Left ventricle myocardium superior (tissue), 1 donor: Measurements from ENCODE around the gene ETFB. TPM values are rescaled to one million over a fixed set of nuclear protein-coding genes. Genes with fewer than 3 reads are reported as not detected.
A peak's percentile ranks its signal among the peaks of the same experiment; 100 is the strongest.

Experiments
- ATAC-seq: fragments of 200-7000 bp; cut with Tn5 transposase; one replicate; pipeline ENCODE4 v1.9.1; 2020; ENCODE audit warnings: mild to moderate bottlenecking, moderate library complexity
- DNase-seq: peaks from one replicate; pipeline ENCODE4 v3.0.0-alpha.2; 2020
- intact Hi-C: fragments of 100-400 bp; cut with micrococcal nuclease; formaldehyde crosslinking; loops from one replicate; pipeline ENCODE4 v1.11.0; 2022
- total RNA-seq: library from RNA; stranded (reverse); fragmentation: NEBNext Ultra II Directional; extraction: Animal tissue kit (Norgen Biotek cat#: 25700); gene quantifications from one replicate; pipeline ENCODE4 v1.2.1, GENCODE V29; 2021
- donor health status: DM: no; HTN: yes; CAD: no; lungs with severe emphysema.

ETFB gene
- total RNA-seq, 1 donor from 2014 or later, result 448 TPM

- ATAC-seq, result no peak
- intact Hi-C loops, result loop anchor here (10.0 kb wide), 1 partner anchor 98 kb away; no protein-coding TSS in a partner anchor
- no peak for DNase-seq
These were observed 28.9 kb downstream of the ETFB start for GRCh38 chr19:51337141-51337860.

DNA sequence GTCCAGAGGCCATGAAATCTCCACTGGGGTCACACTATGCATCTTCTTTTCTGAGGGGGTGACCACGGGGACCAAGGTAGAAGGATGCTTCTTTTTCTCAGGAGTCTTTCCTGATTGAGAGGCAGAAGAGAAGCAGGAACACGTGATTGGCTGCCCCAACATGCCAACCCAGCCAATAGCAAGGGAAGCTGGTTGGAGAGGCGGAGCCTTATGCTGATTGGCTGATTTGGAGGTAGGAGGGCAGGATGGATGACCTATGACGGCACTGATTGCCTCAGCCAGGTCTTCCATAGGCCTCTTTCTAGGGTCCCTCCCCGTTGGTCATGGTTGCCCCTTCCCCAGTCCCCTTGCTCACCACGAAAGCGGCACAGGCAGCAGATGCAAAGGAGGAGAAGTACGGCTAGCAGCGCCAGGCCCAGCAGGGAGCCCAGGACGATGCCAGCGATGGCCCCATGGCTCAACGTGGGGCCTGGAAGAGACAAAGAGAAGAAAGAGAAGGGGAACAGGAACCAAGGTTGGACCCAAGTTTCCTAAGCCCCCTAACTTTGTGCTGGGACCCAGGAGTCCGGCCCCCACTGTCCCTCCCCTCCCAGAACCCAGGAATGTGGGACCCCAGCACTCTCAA lies 32.2 kb downstream of the ETFB start:
- intact Hi-C loops, result loop anchor here (10.0 kb wide), 1 partner anchor 101 kb away; no protein-coding TSS in a partner anchor
- DNase-seq (no peak), ATAC-seq (no peak)

GRCh38 chr19:51331716-51332115 lies 34.5 kb downstream of the ETFB start:
- no peak for ATAC-seq
- no peak for DNase-seq
- intact Hi-C loops, result loop anchor here (10.0 kb wide), 1 partner anchor 103 kb away; no protein-coding TSS in a partner anchor

DNA sequence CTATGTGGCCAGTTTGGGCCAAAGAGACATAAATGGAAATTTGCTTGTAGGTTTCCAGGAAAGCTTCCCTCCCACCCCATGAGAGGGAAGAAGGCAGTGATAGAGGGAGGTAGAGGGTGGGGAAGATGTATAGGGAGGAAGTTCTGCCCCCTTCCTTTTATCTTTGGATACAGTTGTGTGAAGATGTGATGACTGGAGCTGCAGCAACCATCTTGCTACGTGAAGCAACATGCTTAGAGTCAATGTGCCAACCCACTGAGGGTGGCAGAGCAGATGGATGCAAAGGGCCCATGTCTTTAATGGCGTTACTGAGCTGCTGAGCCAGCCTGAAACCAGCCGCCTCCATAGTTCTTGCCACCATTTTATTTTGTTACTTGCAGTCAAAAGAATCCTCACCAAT lies 35.0 kb downstream of the ETFB start:
- ATAC-seq (no peak), DNase-seq (no peak)
- intact Hi-C loops, result loop anchor here (10.0 kb wide), 1 partner anchor 104 kb away; no protein-coding TSS in a partner anchor

DNA sequence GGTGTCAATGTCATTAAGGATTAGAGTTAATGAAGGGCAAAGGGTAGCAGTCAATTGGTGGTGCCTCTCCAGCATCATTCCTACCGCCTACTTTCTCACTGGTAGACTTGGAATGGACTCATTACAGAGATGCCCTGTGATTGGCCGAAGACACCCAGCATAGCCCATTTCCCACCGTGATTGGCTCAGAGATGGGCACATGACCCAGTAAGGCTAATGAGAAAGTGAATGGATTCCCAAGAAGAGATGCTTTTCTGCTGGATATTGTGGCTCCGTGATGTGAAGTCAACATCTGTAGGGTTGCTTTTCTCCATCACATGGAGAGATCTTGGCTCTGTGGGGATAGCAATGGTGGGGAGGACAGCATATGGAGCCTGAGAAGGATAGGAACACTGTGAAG lies 35.8 kb downstream of the ETFB start:
- DNase-seq (no peak), ATAC-seq (no peak)
- intact Hi-C loops, result loop anchor here (10.0 kb wide), 1 partner anchor 104 kb away; no protein-coding TSS in a partner anchor

DNA sequence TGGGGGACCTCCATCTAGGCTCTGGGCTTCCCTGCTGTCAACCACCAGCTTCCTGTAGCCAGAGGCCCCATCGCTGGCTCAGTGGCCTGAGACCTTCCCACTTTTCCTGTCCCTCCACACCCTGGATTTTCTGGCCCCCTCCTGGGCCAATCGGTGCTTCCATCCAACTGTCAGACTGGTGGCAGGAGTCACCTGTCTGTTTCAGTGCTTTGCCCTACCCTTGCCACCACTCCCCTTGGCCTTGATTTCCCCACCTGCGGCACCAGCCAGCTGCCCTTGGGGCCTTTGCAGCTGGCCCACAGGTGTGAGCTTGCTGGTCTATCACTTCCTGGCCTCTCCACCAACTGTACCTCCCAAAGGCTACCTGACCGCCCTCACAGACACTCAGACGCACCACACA lies 36.8 kb downstream of the ETFB start:
- ATAC-seq (no peak), DNase-seq (no peak)
- intact Hi-C loops, result no loop called here

DNA sequence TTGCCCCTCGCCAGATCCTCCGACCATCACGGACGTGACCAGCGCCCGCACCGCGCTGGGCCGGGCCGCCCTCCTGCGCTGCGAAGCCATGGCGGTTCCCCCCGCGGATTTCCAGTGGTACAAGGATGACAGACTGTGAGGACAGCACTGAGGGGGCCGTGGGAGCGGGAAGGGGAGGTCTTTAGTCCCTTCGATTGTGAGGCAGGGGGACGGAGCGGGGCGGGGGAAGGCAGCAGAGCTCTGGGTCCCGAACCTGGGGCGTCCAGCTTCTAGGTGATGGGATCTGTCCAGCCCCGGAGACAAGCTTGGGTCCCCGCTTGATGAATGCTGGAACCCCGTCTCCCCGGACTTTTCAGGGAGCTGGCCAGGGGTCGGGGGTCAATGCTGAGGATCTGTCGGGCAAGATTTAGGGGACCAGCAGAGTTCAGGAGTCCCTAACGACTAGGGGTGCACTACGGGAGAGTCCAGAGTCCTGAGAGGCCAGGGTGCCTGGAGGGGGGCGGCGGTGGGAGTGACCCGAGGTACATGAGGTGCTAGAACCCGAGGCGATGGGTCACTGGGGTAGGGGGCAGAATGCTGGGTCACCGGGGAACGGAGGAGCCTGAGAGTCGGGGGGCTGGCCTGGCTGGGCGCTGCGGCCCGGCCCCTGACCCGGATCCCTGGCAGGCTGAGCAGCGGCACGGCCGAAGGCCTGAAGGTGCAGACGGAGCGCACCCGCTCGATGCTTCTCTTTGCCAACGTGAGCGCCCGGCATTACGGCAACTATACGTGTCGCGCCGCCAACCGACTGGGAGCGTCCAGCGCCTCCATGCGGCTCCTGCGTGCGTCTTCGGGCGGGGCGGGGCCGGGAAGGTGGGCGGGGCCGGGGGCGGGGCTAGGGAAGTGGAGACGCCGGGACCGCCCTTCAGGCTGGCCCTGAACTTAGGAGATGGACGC lies 38.9 kb downstream of the ETFB start:
- ATAC-seq (peak; percentile 67), DNase-seq (peak; percentile 66)
- intact Hi-C loops, result no loop called here

DNA sequence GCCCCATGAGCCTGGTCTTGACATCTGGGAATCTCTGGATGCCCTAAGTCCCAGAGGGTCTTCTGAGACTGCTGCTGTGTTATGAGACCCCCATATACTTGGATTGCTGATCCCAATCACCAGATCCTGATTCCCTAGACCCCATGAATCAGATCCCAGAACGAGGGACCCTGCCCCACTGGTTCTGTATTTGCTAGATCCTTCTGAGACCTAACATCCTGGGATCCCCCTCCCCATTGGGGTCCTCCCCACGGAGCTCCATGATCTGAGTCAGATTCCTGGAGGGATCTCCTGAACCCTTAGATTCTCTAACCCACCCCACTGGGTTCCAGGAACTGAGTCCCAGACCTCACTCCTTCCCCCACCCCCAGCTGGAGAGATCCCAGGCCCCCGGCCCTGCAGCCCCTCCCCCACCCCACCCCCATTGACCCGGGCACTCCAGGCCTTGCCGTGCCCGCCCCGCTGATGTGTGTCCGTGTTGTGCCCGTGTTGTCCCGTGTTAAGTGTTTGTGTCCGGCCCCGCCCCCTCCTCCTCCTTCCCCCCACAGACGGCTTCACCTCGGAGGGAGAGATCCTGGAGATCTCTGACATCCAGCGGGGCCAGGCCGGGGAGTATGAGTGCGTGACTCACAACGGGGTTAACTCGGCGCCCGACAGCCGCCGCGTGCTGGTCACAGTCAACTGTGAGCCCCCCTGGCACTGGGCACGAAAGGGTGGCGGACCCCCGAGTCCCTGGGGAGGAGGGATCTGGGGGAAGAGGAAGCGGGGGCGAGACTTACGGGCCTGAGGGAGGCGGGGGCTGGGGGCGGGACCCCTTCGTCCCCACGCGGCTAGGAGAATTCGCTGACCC lies 39.7 kb downstream of the ETFB start:
- DNase-seq (no peak), ATAC-seq (no peak)
- intact Hi-C loops, result no loop called here

GRCh38 chr19:51325161-51325976 lies 40.8 kb downstream of the ETFB start:
- ATAC-seq, result no peak
- DNase-seq, result no peak
- intact Hi-C loops, result no loop called here

GRCh38 chr19:51324167-51324481 lies 42.1 kb downstream of the ETFB start:
- intact Hi-C loops, result no loop called here
- no peak for DNase-seq
- no peak for ATAC-seq

- ATAC-seq (no peak), DNase-seq (no peak)
- intact Hi-C loops, result no loop called here
These were observed 42.6 kb downstream of the ETFB start for GRCh38 chr19:51323481-51324166.

DNA sequence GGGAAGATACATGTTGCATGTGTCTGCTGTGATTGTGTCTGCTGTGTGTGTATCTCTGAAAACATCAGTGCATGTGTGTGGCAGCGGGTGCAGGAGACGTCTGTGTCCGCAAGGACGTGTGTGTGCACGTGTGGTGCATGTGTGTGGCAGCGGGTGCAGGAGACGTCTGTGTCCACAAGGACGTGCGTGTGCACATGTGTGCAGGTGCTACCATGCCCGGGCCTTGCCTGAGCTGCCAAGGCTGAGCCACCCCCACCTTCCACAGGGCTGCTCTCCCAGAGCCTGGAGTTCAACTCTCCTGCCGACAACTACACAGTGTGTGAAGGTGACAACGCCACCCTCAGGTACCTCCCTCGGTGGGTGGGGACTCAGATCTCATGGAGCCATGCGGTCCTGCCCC lies 44.4 kb downstream of the ETFB start:
- intact Hi-C loops, result no loop called here
- DNase-seq, result no peak
- ATAC-seq, result no peak

DNA sequence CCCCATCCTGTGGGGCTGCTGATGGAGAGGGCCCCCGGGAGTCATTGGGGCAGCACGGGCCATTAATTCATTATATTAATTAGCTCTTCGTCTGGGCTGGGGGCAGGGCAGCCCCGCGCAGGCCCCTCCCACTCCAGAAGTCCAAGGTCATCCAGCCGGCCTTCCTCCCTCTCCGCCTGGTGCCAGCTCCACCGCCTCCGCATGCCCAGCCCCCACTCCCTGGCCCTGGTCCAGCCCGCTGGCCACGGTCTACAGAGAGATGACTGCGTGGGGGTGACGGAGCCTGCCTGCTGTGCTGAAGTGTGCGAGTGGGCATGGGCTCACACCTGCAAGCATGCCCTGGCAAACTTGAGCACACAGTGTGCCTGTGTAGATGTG lies 45.9 kb downstream of the ETFB start:
- intact Hi-C loops, result no loop called here
- no peak for DNase-seq

GRCh38 chr19:51319649-51320279 lies 46.4 kb downstream of the ETFB start:
- DNase-seq (no peak), ATAC-seq (no peak)
- intact Hi-C loops, result no loop called here

More for the DNA sequence above, 45.9 kb downstream of the ETFB start:
- no peak for ATAC-seq

DNA sequence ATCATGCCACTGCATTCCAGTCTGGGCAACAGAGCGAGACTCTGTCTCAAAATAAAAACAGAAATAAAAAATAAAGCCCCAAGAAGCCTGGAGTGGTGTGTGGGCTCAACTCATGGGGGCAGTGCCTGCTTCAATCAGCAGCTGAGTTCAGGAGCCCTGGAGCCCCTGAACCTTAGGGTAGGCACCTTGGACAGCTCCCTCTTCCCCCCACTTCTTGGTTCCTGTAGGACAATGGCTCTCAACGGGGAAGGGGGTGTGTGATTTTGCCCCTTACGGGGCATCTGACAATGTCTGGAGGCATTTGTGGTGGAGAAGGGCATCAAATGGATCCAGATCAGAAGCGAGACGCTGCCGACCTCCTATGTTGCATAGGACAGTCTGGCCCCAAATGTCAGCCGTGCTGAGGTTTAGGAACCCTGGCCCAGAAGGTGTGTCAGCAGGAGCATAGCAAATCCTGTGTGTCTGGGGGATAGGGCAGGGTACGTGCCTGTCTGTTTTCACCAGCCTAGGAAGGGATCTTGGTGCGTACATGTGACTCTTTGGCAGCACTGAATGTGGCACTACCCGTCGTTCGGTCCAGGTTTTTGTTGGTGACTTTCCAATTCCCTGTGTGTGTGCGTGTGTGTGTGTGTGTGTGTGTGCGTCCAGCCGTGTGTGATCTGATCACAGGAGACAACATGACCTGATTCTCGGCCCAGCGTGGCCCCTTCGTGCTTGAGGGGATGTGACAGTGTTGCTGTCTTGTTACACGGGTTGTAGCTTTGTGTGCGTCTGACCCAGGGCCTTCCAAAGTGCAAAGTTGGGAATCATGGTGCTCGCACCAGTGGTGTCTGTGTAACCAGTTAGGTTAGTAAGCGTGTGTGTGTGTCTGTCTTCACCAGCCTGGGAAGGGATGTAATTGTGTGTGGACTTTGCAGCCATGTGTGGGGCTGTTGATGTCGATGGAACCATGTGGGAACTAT lies 47.2 kb downstream of the ETFB start:
- ATAC-seq (no peak), DNase-seq (no peak)
- intact Hi-C loops, result no loop called here

- intact Hi-C loops, result no loop called here
- ATAC-seq (no peak), DNase-seq (no peak)
These were observed 48.2 kb downstream of the ETFB start for GRCh38 chr19:51317968-51318367.
